ENCODE results near the gene TSPAN11. TPM values are rescaled to one million over a fixed set of nuclear protein-coding genes. Genes with fewer than 3 reads are reported as not detected.
A peak's percentile ranks its signal among the peaks of the same experiment; 100 is the strongest.

The TSPAN11 gene
- total and polyA plus RNA-seq, 2 of the 4 experiments (the other 2 are of a cell fraction) = 0.18 to 0.26 TPM

GRCh38 chr12:30978639-30979038, 52.1 kb downstream of the TSPAN11 start:
- Histone ChIP-seq H3K4me2 (ENCODE audit: low read depth, low read length) (no peak overlapping the region), H2AK5ac (ENCODE audit: low read depth, low read length) (no peak overlapping the region), H3K9me3 (ENCODE audit: control insufficient read depth, insufficient read depth, low read length) (no peaks in the 10 kb centered on the region), H3K36me3 (ENCODE audit: control insufficient read depth, insufficient read depth, low read length) (no peaks in the 10 kb centered on the region), H3K14ac (replicated peaks; ENCODE audit: low read depth, low read length) (no peak overlapping the region), H4K5ac (ENCODE audit: low read depth, low read length) (no peak overlapping the region), H3K9me1 (ENCODE audit: insufficient read depth, low read length) (no peaks in the 10 kb centered on the region), H4K20me1 (ENCODE audit: insufficient read depth, low read length) (no peaks in the 10 kb centered on the region; the same call in 1 of the 2 replicates), H3K4me3 (ENCODE audit: insufficient read depth, low read depth, low read length) (no peak overlapping the region), H3K4me1 (ENCODE audit: control insufficient read depth, insufficient read depth, low read length) (no peaks in the 10 kb centered on the region), H4K8ac (ENCODE audit: low read depth in 2 of 2, low read length in 2 of 2) (no peak overlapping the region), H3K9ac (ENCODE audit: low read depth, low read length) (no peak overlapping the region), H2AFZ (replicated peaks; ENCODE audit: low read length, poor library complexity) (no peak overlapping the region), H3K4ac (ENCODE audit: low read depth, low read length) (no peak overlapping the region), H3K27ac (ENCODE audit: insufficient read depth, low read length) (no peak overlapping the region), H3K27me3 (ENCODE audit: control insufficient read depth, insufficient read depth, low read length) (peaks cover 33% of the 10 kb centered on the region; the same call in 1 of the 2 replicates), H2BK20ac (ENCODE audit: low read depth, low read length) (no peak overlapping the region), H3K18ac (ENCODE audit: low read depth, low read length) (no peak overlapping the region), H3K23ac (ENCODE audit: low read depth, low read length) (no peak overlapping the region), H2BK15ac (ENCODE audit: low read depth, low read length) (no peak overlapping the region), H4K91ac (ENCODE audit: insufficient read depth, low read depth, low read length) (no peak overlapping the region), H2AK9ac (replicated peaks; ENCODE audit: low read depth, low read length, poor library complexity) (no peak overlapping the region), H3K56ac (ENCODE audit: extremely low read depth, insufficient read depth, low read length) (no peak overlapping the region), H3K79me1 (ENCODE audit: low read depth in 1 of 2, low read length in 2 of 2) (no peaks in the 10 kb centered on the region), H2BK5ac (ENCODE audit: low read depth, low read length, poor library complexity, severe bottlenecking) (no peak overlapping the region), H2BK120ac (ENCODE audit: low read depth, low read length) (no peak overlapping the region)
- DNase-seq (no peak), ATAC-seq (ENCODE audit: low read depth) (no peak)
- no peak for TF ChIP-seq RAD21 (IDR thresholded peaks at IDR 0.05; ENCODE audit: low read length)
- TF ChIP-seq SMC3 (IDR thresholded peaks at IDR 0.05; ENCODE audit: low read depth, low read length) = no peak
- TF ChIP-seq CEBPB (IDR thresholded peaks at IDR 0.05; ENCODE audit: low read depth, low read length) = peak; percentile 39
- no TSS peak for BruUV-seq (replicated peaks)
- in situ Hi-C loops (cut with MboI; ENCODE audit: low sequenced_read_pairs) = no loop called here
- dilution Hi-C loops (cut with HindIII; ENCODE audit: low sequenced_read_pairs, unreplicated experiment) = no loop called here
- no CpG with 5 or more reads among the region's 7 CpGs for WGBS, 2 experiments (ENCODE audit: extremely low coverage in 2 of 2, insufficient read length in 1 of 2)
- ChIA-PET CTCF (no interaction called here), POLR2A (ENCODE audit: unreplicated experiment) (no interaction called here)
- intact Hi-C loops (cut with micrococcal nuclease) = no loop called here

Measured in IMR-90 (cell line).